IPS-20b (cell line): Measurements from ENCODE around the gene CDH4.

ENCODE experiments used
- H3K27ac ChIP-seq: one replicate; pipeline ENCODE4 v1.5.1; 2013; ENCODE audit warnings: low read length
- H3K27me3 ChIP-seq: 2 replicates; pipeline ENCODE4 v1.6.1; 2013; ENCODE audit warnings: mild to moderate bottlenecking, low read length, inconsistent platforms; ENCODE audit not compliant: insufficient read depth
- H3K36me3 ChIP-seq: 2 replicates; pipeline ENCODE4 v1.6.1; 2013; ENCODE audit warnings: low read depth, mild to moderate bottlenecking, inconsistent platforms, low read length, moderate library complexity; ENCODE audit not compliant: insufficient read depth
- H3K4me1 ChIP-seq: 2 replicates; pipeline ENCODE4 v1.6.1; 2013; ENCODE audit warnings: mild to moderate bottlenecking, control low read depth, inconsistent platforms, low read length, moderate library complexity; ENCODE audit not compliant: insufficient read depth
- H3K4me3 ChIP-seq: 2 replicates; pipeline ENCODE4 v1.5.1; 2013; ENCODE audit warnings: mild to moderate bottlenecking, low read length, inconsistent platforms
- H3K9ac ChIP-seq: 2 replicates; pipeline ENCODE4 v1.6.1; 2013; ENCODE audit warnings: low read depth, mild to moderate bottlenecking, inconsistent platforms, low read length, moderate library complexity
- H3K9me3 ChIP-seq: 2 replicates; pipeline ENCODE4 v1.6.1; 2013; ENCODE audit warnings: mild to moderate bottlenecking, low read depth, low read length, inconsistent platforms; ENCODE audit not compliant: insufficient read depth

The CDH4 gene

DNA sequence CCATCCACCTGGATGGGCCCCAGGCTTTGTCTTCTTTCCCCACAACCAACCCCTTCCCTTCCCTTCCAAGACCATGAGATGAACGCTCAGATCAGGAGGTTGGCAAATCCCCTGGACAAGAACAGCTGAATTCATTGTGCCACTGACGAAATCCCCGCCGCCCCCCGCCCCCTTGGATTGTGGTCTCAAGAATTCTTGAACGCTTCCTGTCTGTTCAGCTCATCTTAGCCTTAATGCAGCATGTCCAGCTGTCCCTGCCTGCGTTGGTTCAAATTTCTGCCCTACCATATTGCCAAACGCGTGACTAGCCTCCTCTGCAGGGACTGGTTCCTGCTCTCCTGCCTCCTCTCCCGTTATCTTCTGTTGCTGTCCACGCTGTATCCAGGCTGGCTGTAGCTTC is 133.2 kb downstream of the CDH4 start:
- peaks cover 3% of the 10 kb centered on the region; the same call in 1 of the 2 replicates for H3K4me1 ChIP-seq
- H3K27me3 ChIP-seq = peaks cover 25% of the 10 kb centered on the region; the same call in 1 of the 2 replicates
- H3K9ac ChIP-seq = no peak overlapping the region
- no peak overlapping the region for H3K4me3 ChIP-seq
- H3K9me3 ChIP-seq = peaks cover 11% of the 10 kb centered on the region
- no peak overlapping the region for H3K27ac ChIP-seq
- no peaks in the 10 kb centered on the region for H3K36me3 ChIP-seq

DNA sequence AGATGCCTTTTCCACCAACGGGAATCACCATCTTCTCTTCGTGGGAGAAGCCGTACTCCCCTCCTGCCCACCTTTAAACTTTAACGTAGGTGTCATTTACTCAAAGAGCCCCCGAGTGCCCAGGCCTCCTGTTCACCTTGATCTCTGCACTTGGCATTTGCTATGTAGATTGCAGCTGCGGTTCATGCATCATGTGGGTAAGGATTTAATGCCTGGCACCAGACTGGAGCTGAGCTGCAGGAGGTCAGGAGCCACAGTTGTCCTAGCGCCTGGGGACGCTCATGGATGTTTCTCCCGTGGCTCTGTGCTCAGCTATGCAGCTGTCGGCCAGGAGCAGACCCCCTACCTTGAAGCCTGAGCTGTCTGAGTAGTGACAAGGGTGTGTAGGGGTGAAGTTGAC is 133.7 kb downstream of the CDH4 start:
- peaks cover 11% of the 10 kb centered on the region for H3K9me3 ChIP-seq
- peaks cover 3% of the 10 kb centered on the region; the same call in 1 of the 2 replicates for H3K4me1 ChIP-seq
- H3K9ac ChIP-seq = no peak overlapping the region
- H3K27me3 ChIP-seq = peaks cover 23% of the 10 kb centered on the region; the same call in 1 of the 2 replicates
- H3K4me3 ChIP-seq = no peak overlapping the region
- no peaks in the 10 kb centered on the region for H3K36me3 ChIP-seq
- H3K27ac ChIP-seq = no peak overlapping the region

DNA sequence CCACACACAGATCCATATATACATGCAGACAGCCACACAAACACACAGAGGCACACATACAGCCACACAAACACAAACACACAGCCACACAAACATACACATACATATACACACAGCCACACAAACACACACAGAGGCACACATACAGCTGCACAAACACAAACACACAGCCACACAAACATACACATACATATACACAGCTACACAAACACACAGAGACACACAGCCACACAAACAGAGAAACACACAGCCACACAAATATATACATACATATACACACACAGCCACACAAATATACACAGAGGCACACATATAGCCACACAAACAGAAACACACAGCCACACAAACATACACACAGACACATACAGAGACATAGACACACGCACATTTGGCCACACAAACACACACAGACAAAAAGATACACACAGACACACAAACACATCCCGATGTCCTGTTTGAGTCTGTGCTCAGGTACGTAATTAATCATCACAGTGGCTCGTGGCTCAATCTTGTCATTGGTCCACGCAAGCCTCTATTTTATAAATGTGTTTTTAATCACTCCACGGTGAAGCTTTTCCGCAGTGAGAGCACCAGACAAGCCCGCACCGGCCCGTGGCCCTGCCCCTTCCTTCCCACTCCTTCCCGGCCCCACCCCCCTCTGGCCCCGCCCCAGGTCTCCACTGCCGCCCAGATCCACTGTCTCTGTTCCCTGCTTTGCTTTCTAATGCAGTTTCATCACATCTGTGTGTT is 135.3 kb downstream of the CDH4 start:
- H3K4me3 ChIP-seq = peak overlapping the region; percentile 48; the same call in 1 of the 2 replicates
- H3K9ac ChIP-seq = no peak overlapping the region
- H3K27ac ChIP-seq = no peak overlapping the region

GRCh38 chr20:61387954-61388348 is 135.9 kb downstream of the CDH4 start:
- no peak overlapping the region for H3K9ac ChIP-seq

More for the DNA sequence above, 135.3 kb downstream of the CDH4 start:
- peaks cover 28% of the 10 kb centered on the region; the same call in 1 of the 2 replicates for H3K27me3 ChIP-seq
- H3K36me3 ChIP-seq = no peaks in the 10 kb centered on the region
- peaks cover 10% of the 10 kb centered on the region for H3K4me1 ChIP-seq
- H3K9me3 ChIP-seq = peaks cover 7% of the 10 kb centered on the region

GRCh38 chr20:61389077-61389476 is 137.0 kb downstream of the CDH4 start:
- no peak overlapping the region for H3K27ac ChIP-seq
- H3K9me3 ChIP-seq = 0 out of 2 replicates have a peak, but pooled peaks cover 2% of the 10 kb centered on the region
- H3K4me3 ChIP-seq = no peak overlapping the region
- H3K9ac ChIP-seq = no peak overlapping the region
- H3K36me3 ChIP-seq = no peaks in the 10 kb centered on the region
- H3K27me3 ChIP-seq = peaks cover 36% of the 10 kb centered on the region; the same call in 1 of the 2 replicates
- H3K4me1 ChIP-seq = peaks cover 10% of the 10 kb centered on the region

More at GRCh38 chr20:61387954-61388348, 135.9 kb downstream of the CDH4 start:
- Histone ChIP-seq H3K4me1 (peaks cover 10% of the 10 kb centered on the region), H3K27me3 (peaks cover 28% of the 10 kb centered on the region; the same call in 1 of the 2 replicates), H3K9me3 (0 out of 2 replicates have a peak, but pooled peaks cover 2% of the 10 kb centered on the region), H3K4me3 (no peak overlapping the region), H3K27ac (no peak overlapping the region), H3K36me3 (no peaks in the 10 kb centered on the region)

DNA sequence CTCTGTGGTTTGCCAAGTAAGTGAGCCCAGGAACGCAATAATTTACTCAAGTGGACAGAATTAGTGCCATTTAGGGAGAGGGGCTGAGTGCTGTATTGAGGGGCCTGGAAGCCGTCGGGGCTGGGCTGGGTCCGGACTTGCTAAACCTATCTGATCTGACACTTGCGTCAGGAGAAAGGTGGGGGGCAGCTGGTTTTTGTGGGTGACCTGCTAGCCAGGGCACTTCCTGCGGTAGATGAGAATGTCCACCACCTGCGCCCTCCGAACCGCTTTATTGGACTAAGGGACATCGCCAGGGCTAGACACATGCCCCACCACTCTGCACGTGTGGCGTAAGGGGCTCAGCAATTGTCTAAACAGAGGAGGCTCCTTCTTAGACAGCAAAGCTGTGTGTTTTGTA is 139.1 kb downstream of the CDH4 start:
- Histone ChIP-seq H3K27ac (no peak overlapping the region), H3K36me3 (no peaks in the 10 kb centered on the region), H3K27me3 (peaks cover 28% of the 10 kb centered on the region; the same call in 1 of the 2 replicates), H3K9me3 (no peaks in the 10 kb centered on the region), H3K4me1 (peaks cover 10% of the 10 kb centered on the region), H3K4me3 (no peak overlapping the region), H3K9ac (no peak overlapping the region)

- H3K9ac ChIP-seq = no peak overlapping the region
- H3K27ac ChIP-seq = no peak overlapping the region
- H3K36me3 ChIP-seq = no peaks in the 10 kb centered on the region
- H3K4me1 ChIP-seq = peaks cover 10% of the 10 kb centered on the region
- no peaks in the 10 kb centered on the region for H3K9me3 ChIP-seq
- peaks cover 23% of the 10 kb centered on the region; the same call in 1 of the 2 replicates for H3K27me3 ChIP-seq
- no peak overlapping the region for H3K4me3 ChIP-seq
These were observed 139.9 kb downstream of the CDH4 start for GRCh38 chr20:61391812-61392520.

- Histone ChIP-seq H3K4me1 (peaks cover 7% of the 10 kb centered on the region; the same call in 1 of the 2 replicates), H3K9ac (no peak overlapping the region), H3K27ac (no peak overlapping the region), H3K4me3 (no peak overlapping the region), H3K27me3 (peaks cover 27% of the 10 kb centered on the region; the same call in 1 of the 2 replicates), H3K36me3 (no peaks in the 10 kb centered on the region), H3K9me3 (no peaks in the 10 kb centered on the region)
These were observed 142.2 kb downstream of the CDH4 start for GRCh38 chr20:61394088-61394799.

DNA sequence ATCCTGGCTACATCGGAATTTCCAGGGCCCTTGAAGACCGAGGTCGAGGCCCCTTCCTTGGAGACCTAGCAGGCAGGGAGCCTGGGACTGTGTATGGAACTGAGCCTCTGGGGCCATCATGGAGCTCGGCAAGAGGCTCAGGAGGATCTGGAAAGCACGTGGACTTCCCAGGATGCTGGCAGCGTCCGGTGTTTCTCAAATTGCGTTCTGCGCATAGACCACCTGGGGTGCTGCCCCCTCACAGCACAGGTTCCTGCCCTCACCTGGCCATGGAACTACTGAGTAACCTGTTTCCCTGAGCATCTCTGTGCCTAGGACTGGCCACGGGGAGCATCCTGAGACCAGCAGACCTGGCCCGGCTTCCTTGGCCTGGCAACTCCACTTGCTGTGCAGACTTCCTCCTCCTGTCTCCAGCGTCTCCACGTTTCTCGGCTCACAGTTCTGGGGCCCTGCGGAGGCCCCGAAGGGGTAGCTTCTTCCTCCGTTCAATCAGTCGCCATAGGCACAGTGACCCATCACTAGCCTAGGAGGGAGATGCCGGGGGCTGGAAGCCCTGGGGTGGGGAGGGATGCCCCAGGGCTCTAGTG is 144.3 kb downstream of the CDH4 start:
- Histone ChIP-seq H3K27me3 (peaks cover 37% of the 10 kb centered on the region), H3K4me1 (peaks cover 6% of the 10 kb centered on the region; the same call in 1 of the 2 replicates)

GRCh38 chr20:61397146-61397545 is 145.1 kb downstream of the CDH4 start:
- no peaks in the 10 kb centered on the region for H3K9me3 ChIP-seq
- no peaks in the 10 kb centered on the region for H3K36me3 ChIP-seq
- H3K27ac ChIP-seq = no peak overlapping the region
- no peaks in the 10 kb centered on the region for H3K4me1 ChIP-seq
- H3K9ac ChIP-seq = no peak overlapping the region
- H3K27me3 ChIP-seq = peaks cover 41% of the 10 kb centered on the region
- no peak overlapping the region for H3K4me3 ChIP-seq

More for the DNA sequence above, 144.3 kb downstream of the CDH4 start:
- no peaks in the 10 kb centered on the region for H3K36me3 ChIP-seq
- H3K9me3 ChIP-seq = no peaks in the 10 kb centered on the region
- no peak overlapping the region for H3K27ac ChIP-seq
- H3K4me3 ChIP-seq = no peak overlapping the region
- no peak overlapping the region for H3K9ac ChIP-seq

GRCh38 chr20:61397790-61398189 is 145.7 kb downstream of the CDH4 start:
- no peaks in the 10 kb centered on the region for H3K9me3 ChIP-seq
- H3K4me1 ChIP-seq = no peaks in the 10 kb centered on the region

More at GRCh38 chr20:61397790-61398189, 145.7 kb downstream of the CDH4 start:
- no peaks in the 10 kb centered on the region for H3K36me3 ChIP-seq
- H3K27me3 ChIP-seq = peaks cover 47% of the 10 kb centered on the region
- H3K27ac ChIP-seq = no peak overlapping the region
- H3K9ac ChIP-seq = no peak overlapping the region
- H3K4me3 ChIP-seq = no peak overlapping the region
